Stomach (tissue), 9 donors: ENCODE measurements around the gene TBC1D1. TPM values are rescaled to one million over a fixed set of nuclear protein-coding genes. Genes with fewer than 3 reads are reported as not detected.

Experiments used
- DNase-seq, 2 donors: peaks; one replicate each; pipeline versions ENCODE4 v3.0.0 to v3.0.0-alpha.2; 2013 to 2019
- H3K27ac ChIP-seq, 5 donors: fragments of 200-600 bp in 4 of 5; sonication (generic) in 4 of 5; one replicate each; pipeline ENCODE4 v1.5.1; 2013 to 2019; ENCODE audit warnings: mild to moderate bottlenecking in 1 of 5, moderate library complexity in 1 of 5
- H3K27me3 ChIP-seq, 3 donors: fragments of 200-600 bp; sonication (generic); one replicate each; pipeline ENCODE4 v1.5.1; 2017 to 2019; ENCODE audit warnings: mixed run types in 1 of 3
- H3K36me3 ChIP-seq, 4 donors: fragments of 200-600 bp; sonication (generic); 1 replicate in 3 of 4; 2 replicates in 1 of 4; pipeline ENCODE4 v1.5.1; 2016 to 2019
- H3K4me1 ChIP-seq, 4 donors: fragments of 200-600 bp; sonication (generic); one replicate each; pipeline ENCODE4 v1.5.1; 2016 to 2019
- H3K4me3 ChIP-seq, 4 donors: fragments of 200-600 bp; sonication (generic) in 3 of 4; one replicate each; pipeline ENCODE4 v1.5.1; 2016 to 2019; ENCODE audit warnings: mild to moderate bottlenecking in 1 of 4
- H3K9me3 ChIP-seq, 4 donors: fragments of 200-600 bp; sonication (generic); one replicate each; pipeline ENCODE4 v1.5.1; 2016 to 2019
- CTCF ChIP-seq, 7 experiments: fragments of 450-650 bp in 4 of 7; fragments of 200-600 bp in 3 of 7; sonication (generic) in 3 of 7; IDR thresholded peaks; one replicate each; pipeline ENCODE4 v1.5.1; 2016 to 2019; ENCODE audit warnings: antibody characterized with exemption in 7 of 7, control low read depth in 2 of 7, mild to moderate bottlenecking in 1 of 7
- EP300 ChIP-seq: sonication (generic); formaldehyde crosslinking; IDR thresholded peaks from one replicate; pipeline ENCODE4 v1.6.1; 2017; ENCODE audit warnings: antibody characterized with exemption
- POLR2A ChIP-seq, 4 donors: fragments of 450-650 bp; IDR thresholded peaks; one replicate each; pipeline ENCODE4 v1.6.1; 2016; ENCODE audit warnings: antibody characterized with exemption in 4 of 4, control low read depth in 2 of 4, mild to moderate bottlenecking in 1 of 4, moderate library complexity in 1 of 4
- POLR2AphosphoS5 ChIP-seq, 3 donors: sonication (generic); formaldehyde crosslinking; IDR thresholded peaks; one replicate each; pipeline ENCODE4 v1.6.1; 2016; ENCODE audit warnings: antibody characterized with exemption in 3 of 3
- WGBS, 5 donors: extraction: QIAGEN DNeasy Blood & Tissue Kit in 3 of 5; methylation state at CpG; one replicate each; pipeline versions ENCODE4 v1.1.5 to v1.1.7; 2013 to 2018; 5-methylcytosine and 5-hydroxymethylcytosine counted together
- intact Hi-C: fragments of 100-400 bp; cut with DNase I; formaldehyde crosslinking; loops from one replicate; pipeline ENCODE4 v1.15.1; 2023; ENCODE audit warnings: low total_unique reads
- polyA plus RNA-seq, 3 donors: library from polyadenylated mRNA; stranded (reverse); fragments of 200-250 nt; gene quantifications; one replicate each; pipeline ENCODE4 v1.2.3, GENCODE V29; 2013
- total RNA-seq, 5 donors: library from RNA; depleted of rRNA; stranded (reverse); fragments of >200 nt; gene quantifications; one replicate each; pipeline versions ENCODE4 v1.1.0 to v1.2.3, GENCODE V29; 2014 to 2016
- donor health status: healthy with polysubstance abuse.
- donor health status: Bipolar disorder and iron deficiency.
- donor health status: healthy.

The TBC1D1 gene
- total and polyA plus RNA-seq, 8 donors, result 18.8 to 165 (median 49.5) TPM

GRCh38 chr4:38037612-38038011 lies 146.7 kb downstream of the TBC1D1 start:
- no peaks in the 10 kb centered on the region for H3K27me3 ChIP-seq
- no peak overlapping the region for H3K4me3 ChIP-seq
- WGBS, 5 donors, result 89 to 95% (median 92%) methylated on average over 8 of the region's 8 CpGs
- H3K36me3 ChIP-seq, result peaks cover 2 to 28% (median 24%) of the 10 kb centered on the region in 4 donors
- H3K4me1 ChIP-seq, result peaks cover 0 to 14% (median 6%) of the 10 kb centered on the region in 4 donors
- TF ChIP-seq POLR2AphosphoS5 (IDR thresholded peaks at IDR 0.05), result no peak
- TF ChIP-seq EP300, result no peak
- no peak for TF ChIP-seq POLR2A (IDR thresholded peaks at IDR 0.05)
- no peak for TF ChIP-seq CTCF (IDR thresholded peaks at IDR 0.05)
- no peak for DNase-seq
- H3K9me3 ChIP-seq, result no peaks in the 10 kb centered on the region
- no peak overlapping the region for H3K27ac ChIP-seq
- intact Hi-C loops, result loop anchor here (10.0 kb wide), 2 partner anchors 53 to 233 kb away; no protein-coding TSS in a partner anchor

- H3K36me3 ChIP-seq, result peaks cover 3 to 52% (median 44%) of the 10 kb centered on the region in 4 donors
- no peak overlapping the region for H3K27ac ChIP-seq
- no peaks in the 10 kb centered on the region for H3K27me3 ChIP-seq
- H3K9me3 ChIP-seq, result no peaks in the 10 kb centered on the region
- peaks cover 0 to 5% (median 3%) of the 10 kb centered on the region in 4 donors for H3K4me1 ChIP-seq
- no peak for TF ChIP-seq CTCF (IDR thresholded peaks at IDR 0.05)
- TF ChIP-seq EP300, result no peak
- no peak for TF ChIP-seq POLR2A (IDR thresholded peaks at IDR 0.05)
- no peak for TF ChIP-seq POLR2AphosphoS5 (IDR thresholded peaks at IDR 0.05)
- 49 to 73% (median 64%) methylated on average over 7 of the region's 7 CpGs for WGBS, 5 donors
- H3K4me3 ChIP-seq, result no peak overlapping the region
- intact Hi-C loops, result no loop called here
- peak in 1 of 2 donors; percentile 70 for DNase-seq
These were observed 149.7 kb downstream of the TBC1D1 start for GRCh38 chr4:38040619-38041018.

GRCh38 chr4:38044060-38044459 lies 153.2 kb downstream of the TBC1D1 start:
- TF ChIP-seq CTCF (IDR thresholded peaks at IDR 0.05), result no peak
- TF ChIP-seq EP300, result no peak
- no peak for TF ChIP-seq POLR2AphosphoS5 (IDR thresholded peaks at IDR 0.05)
- TF ChIP-seq POLR2A (IDR thresholded peaks at IDR 0.05), result no peak
- no peak overlapping the region for H3K4me3 ChIP-seq
- H3K9me3 ChIP-seq, result no peaks in the 10 kb centered on the region
- H3K4me1 ChIP-seq, result peaks cover 0 to 13% (median 0%) of the 10 kb centered on the region in 4 donors
- no peak for DNase-seq
- H3K27me3 ChIP-seq, result no peaks in the 10 kb centered on the region
- H3K27ac ChIP-seq, result no peak overlapping the region
- 91 to 96% (median 93%) methylated on average over 7 of the region's 7 CpGs for WGBS, 5 donors
- intact Hi-C loops, result no loop called here
- peaks cover 3 to 57% (median 49%) of the 10 kb centered on the region in 4 donors for H3K36me3 ChIP-seq

- peaks cover 0 to 27% (median 5%) of the 10 kb centered on the region in 4 donors for H3K4me1 ChIP-seq
- no peak overlapping the region for H3K4me3 ChIP-seq
- no peak overlapping the region for H3K27ac ChIP-seq
- H3K9me3 ChIP-seq, result no peaks in the 10 kb centered on the region
- no peak for TF ChIP-seq POLR2AphosphoS5 (IDR thresholded peaks at IDR 0.05)
- 85 to 88% (median 86%) methylated on average over 8 of the region's 8 CpGs for WGBS, 5 donors
- no peak for DNase-seq
- intact Hi-C loops, result no loop called here
- no peaks in the 10 kb centered on the region for H3K27me3 ChIP-seq
- H3K36me3 ChIP-seq, result peaks cover 3 to 70% (median 58%) of the 10 kb centered on the region in 4 donors
These were observed 154.6 kb downstream of the TBC1D1 start for GRCh38 chr4:38045289-38045988.
